GM19395 (cell line): ENCODE measurements around the gene PNCK.

Experiments used
- ATAC-seq: cut with Tn5 transposase; IDR thresholded peaks from one replicate; pipeline ENCODE4 v1.9.1; 2021; ENCODE audit warnings: mild to moderate bottlenecking, moderate library complexity; ENCODE audit not compliant: unreplicated experiment

Gene PNCK

DNA sequence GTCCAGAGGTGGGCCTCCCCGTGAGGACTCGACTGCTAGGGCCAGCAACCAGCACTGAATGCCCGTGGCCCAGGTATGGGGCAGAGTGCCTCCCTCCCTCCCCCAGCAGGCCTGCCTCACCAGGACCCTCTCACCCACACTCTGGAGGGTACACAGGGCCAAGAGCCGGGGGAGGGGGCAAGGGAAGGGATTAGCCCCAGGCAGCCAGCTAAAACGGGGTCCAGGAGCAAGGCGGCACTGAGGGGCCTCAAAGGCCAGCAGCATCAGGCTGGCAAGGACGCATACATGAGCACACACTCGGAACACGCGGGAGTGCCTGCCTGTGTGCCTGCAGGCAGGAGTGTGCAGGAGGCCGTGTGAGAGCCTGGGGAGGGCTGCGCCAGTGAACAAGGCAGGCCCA lies 44.9 kb downstream of the PNCK start:
- no peak for ATAC-seq

DNA sequence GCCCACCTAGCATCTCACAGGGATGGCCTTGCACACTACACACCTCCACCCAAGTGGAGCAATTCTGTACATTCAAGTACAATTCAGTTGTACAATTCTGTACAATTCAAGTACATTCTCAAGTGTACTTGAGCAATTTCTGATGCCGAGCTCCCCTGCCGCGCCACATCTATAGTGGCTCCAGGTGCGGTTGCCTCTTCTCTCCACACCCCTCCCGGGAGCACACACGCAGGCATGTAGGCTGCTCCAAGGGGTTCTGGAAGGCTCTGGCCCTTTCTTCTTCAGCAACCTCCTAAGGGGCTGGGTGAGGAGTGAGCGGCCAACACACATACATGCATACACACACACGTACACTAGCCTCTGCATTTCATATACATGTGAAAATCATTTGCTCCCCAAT lies 45.5 kb downstream of the PNCK start:
- no peak for ATAC-seq

DNA sequence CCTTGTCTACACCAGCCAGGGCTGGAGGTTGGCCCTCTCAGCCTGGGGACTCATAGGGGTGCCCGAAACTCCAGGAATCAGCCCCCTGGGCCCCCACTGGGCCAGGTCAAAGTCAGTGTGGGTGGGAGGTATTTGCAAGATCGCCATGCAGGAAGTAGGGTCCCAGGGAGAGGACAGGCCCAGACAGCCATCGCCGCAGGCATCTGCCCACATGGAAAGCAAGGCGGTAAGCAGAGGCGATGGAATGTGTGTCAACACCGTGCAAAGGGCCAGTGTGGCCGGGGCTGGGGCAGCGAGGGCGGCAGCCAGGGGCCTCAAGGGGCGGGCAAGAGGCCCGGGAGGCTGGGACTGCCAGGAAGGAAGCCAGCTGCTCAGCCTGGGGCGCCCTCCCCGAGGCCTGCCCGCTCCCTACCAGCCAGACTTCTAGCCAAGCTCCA lies 45.9 kb downstream of the PNCK start:
- no peak for ATAC-seq

DNA sequence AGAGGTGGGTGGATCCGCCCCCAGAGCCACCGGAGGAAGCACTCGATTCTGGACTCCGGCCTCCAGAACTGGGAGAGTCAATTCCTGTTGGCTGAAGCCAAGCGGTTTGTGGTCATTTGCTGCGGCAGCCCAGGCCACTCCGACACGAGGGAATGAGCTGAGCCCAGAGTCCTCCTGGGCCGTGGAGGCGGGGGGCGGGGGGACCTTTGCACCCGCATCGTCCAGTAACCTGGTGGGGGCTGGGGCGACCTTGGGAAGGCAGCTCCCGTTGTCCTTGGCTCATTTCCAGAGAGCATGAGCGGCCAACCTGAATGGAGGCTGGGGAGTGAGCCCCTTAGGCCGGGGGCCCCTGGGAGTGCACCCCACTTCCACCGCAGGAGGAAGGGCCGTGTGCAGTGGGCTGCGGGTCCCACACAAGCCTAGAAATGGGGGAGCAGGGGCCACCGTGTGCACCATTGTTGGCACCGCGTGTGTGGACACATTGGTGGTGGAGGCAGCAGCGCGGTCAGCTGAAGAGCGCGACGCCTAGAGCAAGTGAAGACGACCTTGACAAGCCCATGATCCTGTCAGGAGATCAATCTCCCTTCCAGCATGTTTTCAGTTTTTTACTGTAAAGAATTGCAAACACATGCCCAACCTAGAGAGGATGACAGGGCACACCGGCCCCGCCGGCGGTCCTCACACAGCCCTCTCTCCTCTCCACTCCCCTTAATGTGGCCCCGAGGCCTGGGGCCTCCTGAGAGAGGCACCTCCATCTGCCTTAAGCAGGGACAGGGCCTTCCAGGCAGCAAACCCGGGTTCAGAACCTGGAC lies 46.5 kb downstream of the PNCK start:
- ATAC-seq: no peak

DNA sequence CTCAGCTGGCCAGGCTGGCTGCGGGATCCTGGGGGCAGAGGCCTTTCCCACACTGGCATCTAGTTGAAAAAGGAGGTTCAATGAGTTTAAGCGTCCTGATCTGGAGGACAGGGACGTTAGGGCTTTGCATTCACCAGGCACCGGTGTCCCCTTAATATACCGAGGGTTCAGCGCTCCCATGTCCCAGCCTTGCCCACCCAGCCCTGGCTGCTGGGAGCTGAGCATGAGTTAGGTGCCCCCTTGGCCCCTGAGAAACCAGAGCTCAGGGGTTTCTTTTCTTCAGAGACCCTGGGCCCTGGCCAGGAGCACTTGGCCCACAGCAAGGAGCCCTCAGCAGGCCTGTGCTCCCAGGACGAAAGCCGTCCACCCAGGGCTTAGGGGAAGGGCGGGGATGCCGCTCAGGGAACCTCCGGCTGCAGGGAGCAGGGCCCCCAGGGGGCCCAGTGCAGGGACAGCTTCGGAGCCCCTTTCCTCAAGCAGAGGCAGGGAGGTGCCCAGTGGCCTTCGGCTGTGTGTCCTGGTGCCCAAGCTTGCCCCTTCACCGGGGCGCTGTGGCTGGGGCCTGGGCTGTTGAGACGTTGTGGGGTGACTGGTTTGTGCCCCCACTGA lies 47.5 kb downstream of the PNCK start:
- ATAC-seq: no peak

DNA sequence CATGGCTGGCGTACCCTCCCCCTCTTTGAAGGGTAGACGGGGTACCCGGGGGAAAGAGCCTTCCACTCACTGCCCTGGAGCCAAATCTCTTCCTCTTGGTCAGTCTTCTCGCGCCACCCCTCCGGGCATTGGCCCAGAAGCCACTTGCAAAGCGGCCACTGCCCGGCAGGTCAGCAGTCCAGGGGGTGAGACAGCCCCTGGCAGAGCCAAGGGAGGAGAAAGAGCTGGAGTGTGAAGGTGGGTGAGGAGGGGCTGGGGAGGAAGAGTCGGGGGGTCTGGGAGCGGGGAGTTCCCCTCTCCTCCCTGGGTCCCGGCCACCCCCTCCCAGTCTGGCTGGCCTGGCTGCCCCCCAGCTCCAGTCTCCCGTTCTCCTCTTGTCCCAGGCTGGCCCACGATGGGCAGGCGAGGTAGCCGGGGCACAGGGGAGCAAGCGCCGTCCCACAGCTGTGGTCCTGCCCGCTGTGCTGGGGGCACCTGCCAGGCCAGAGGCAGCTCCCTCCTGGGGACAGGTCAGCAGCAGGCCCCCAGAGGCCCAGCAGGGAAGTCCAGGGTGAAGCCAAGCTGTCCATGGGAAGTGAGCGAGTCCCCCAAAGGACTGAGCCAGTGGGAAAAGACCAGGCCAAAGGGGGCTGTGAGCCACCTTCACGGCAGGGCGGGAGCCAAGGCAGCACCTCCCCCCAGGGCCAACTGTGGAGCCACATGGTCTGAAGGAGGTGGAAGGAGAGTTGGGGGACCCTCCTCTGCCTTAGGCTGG lies 48.2 kb downstream of the PNCK start:
- no peak for ATAC-seq

DNA sequence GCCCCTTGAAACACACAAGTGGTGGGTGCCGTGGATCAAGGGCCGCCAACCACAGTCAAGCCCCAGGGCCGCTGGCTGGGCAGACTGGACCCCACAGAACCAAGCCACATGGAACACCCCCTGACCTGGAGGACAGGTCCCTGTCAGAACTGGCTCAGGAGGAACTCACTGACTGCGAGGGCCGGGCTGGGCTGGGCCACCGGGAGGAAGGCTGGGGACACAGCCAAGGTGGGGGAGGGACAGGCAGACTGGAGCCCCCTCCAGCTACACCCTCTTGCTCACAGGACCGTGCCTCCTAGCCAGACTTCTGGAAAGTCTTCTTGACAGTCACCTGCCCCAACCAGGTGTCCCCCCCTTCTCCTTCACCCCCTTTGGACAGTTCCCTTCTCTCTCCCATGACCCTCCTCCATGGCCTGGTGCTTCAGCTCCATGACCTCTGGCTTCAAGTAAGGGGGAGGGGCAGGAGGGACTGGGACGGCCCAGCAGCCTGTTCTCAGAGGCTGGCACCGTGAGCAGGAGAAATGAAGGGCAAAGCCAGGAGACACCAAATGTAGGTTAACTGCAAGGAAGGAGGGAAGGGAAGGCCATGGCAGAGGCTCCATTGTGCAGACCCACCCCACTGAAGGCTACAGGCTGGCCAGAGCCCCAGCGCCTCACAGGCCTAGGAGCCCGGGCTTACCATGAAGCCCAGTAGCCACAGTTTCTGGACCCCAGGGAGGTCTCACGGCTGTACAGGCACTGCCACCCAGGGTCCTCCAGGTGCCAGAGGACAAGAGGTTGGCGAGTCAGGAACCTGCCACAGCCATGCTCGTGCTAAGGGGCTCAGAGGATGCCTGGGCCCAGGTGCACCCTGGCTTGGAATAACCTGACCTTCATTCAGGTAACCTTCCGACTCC lies 49.2 kb downstream of the PNCK start:
- no peak for ATAC-seq

DNA sequence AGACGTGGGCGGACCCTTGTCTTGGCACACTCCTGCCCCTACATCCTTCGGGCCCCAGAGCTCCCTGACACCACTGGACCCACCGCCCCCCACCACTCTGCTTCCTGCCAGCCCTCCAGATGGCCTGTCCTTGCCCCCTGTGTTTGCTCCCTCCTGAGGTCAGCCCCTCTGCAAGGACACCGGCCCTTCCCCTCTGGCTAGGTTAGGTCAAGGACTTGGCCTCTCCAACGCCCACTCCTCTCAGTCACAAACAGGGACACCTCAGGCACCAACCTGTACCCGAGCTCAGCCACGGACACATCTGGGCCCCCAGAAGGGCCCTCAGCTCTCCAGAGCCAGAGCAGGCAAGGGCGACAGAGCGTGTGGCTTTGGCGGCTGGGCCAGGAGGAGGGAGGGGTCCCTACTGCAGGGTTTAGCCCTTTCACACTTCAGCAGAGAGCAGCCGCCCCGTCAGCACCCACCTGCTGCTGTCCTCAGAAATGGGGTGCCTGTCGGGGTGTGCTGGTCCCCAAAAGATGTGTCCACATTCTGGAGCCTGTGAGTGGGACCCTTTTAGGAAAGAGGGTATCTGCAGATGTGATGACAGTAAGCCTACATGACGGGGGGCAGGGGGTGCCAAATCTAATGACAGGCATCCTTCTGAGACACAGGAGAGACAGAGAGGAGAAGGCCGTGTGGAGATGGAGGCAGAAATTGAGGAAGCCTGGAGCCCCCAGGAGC lies 50.1 kb downstream of the PNCK start:
- ATAC-seq: no peak

DNA sequence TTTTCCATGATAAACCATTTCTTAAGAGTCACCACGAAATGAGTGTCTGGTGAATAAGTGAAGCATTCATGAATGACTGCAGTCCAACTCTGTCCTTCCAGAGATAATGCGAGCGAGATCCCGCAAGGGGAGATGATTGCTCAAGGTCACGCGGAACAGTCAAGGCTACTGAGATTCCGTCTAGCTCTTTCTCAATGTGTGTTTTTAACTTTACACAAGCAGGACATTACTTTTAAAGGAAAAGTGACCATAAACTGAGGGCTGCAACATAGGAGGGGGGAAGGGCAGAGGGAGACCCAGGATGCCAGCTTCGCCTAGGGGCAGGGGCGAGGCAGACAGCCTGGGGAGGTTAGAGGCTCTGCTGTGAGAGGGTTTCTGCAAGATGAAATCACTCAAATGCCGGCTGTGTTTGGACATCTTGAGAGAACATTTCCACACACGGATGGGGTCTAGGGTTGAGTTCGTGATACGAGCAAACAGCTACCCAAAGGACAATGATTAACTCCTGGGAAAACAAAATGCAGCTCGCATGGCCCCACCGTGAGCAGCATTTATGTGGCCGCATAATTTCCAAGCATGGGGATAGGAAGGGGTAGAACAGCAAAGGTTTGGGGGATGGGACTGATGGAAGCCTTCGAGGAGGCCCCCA lies 50.8 kb downstream of the PNCK start:
- ATAC-seq: no peak

DNA sequence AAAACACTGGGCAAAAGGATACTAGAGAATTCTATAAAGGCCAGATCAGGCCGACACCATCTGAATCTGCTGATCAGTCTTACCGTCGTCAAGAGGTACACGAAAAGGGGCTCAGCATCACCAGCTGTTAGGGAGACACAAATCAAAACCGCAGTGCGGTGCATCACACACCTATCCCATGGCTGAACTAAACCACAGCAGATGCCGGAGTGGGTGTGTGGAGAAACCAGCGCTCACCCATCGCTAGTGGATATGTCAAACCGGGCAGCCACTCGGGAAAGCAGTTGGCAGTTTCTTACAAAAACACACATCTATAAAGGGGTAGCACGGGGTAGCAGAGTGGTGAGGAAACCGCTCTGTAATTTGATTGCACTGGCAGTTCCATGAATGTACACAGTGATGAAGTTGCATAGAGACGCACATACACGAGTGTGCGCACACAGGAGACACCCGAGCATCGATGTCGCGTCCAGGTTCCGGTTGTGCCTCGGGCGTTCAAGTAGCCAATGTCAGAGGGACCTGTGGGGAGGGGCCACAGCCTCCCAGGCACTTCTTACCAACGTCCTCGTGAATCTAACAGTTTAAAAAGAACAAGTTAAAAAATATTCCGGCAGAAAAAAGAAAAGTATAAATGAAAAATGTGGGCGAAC lies 51.5 kb downstream of the PNCK start:
- ATAC-seq: no peak

DNA sequence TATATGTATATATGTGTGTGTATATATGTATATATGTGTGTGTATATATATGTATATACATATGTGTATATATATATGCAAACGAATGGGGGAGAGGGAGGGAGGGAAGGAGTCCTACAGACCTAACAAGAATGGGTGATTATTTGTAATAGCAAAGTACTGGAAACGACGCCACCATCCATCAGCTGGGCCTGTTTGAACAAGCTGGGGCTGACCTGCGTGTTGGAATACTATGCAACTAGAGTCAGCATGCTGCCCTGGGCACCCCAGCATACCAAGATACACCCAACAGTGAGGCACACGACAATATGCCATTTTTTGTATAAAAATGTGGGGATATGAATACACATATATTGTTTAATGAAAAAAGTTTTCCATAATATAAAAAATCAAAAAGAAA lies 53.0 kb downstream of the PNCK start:
- no peak for ATAC-seq
